ENCODE data around the gene RIMBP2.

The RIMBP2 gene

GRCh38 chr12:130511285-130511684, 204.8 kb downstream of the RIMBP2 start:
- DNase-seq: no peak
- in situ Hi-C loops (cut with MboI; ENCODE audit: low pct_unique_long_range_greater_than_20kb, low sequenced_read_pairs): no loop called here

GRCh38 chr12:130509454-130509853, 206.6 kb downstream of the RIMBP2 start:
- DNase-seq: no peak

GRCh38 chr12:130508847-130509246, 207.3 kb downstream of the RIMBP2 start:
- DNase-seq: no peak
- in situ Hi-C loops (cut with MboI; ENCODE audit: low pct_unique_long_range_greater_than_20kb, low sequenced_read_pairs): no loop called here

More at GRCh38 chr12:130509454-130509853, 206.6 kb downstream of the RIMBP2 start:
- in situ Hi-C loops (cut with MboI; ENCODE audit: low pct_unique_long_range_greater_than_20kb, low sequenced_read_pairs): no loop called here

- DNase-seq: no peak
- in situ Hi-C loops (cut with MboI; ENCODE audit: low pct_unique_long_range_greater_than_20kb, low sequenced_read_pairs): no loop called here
Observed at GRCh38 chr12:130508318-130508717, 207.8 kb downstream of the RIMBP2 start.

- in situ Hi-C loops (cut with MboI; ENCODE audit: low pct_unique_long_range_greater_than_20kb, low sequenced_read_pairs): no loop called here
Observed at GRCh38 chr12:130506844-130507243, 209.3 kb downstream of the RIMBP2 start.

GRCh38 chr12:130504840-130505175, 211.3 kb downstream of the RIMBP2 start:
- in situ Hi-C loops (cut with MboI; ENCODE audit: low pct_unique_long_range_greater_than_20kb, low sequenced_read_pairs): no loop called here
- no peak for DNase-seq

More at GRCh38 chr12:130506844-130507243, 209.3 kb downstream of the RIMBP2 start:
- DNase-seq: no peak

- in situ Hi-C loops (cut with MboI; ENCODE audit: low pct_unique_long_range_greater_than_20kb, low sequenced_read_pairs): no loop called here
- DNase-seq: no peak
Observed at GRCh38 chr12:130504110-130504839, 211.8 kb downstream of the RIMBP2 start.

GRCh38 chr12:130501821-130502220, 214.3 kb downstream of the RIMBP2 start:
- in situ Hi-C loops (cut with MboI; ENCODE audit: low pct_unique_long_range_greater_than_20kb, low sequenced_read_pairs): no loop called here
- DNase-seq: no peak

- in situ Hi-C loops (cut with MboI; ENCODE audit: low pct_unique_long_range_greater_than_20kb, low sequenced_read_pairs): no loop called here
- DNase-seq: no peak
Observed at GRCh38 chr12:130500835-130501330, 215.2 kb downstream of the RIMBP2 start.

GRCh38 chr12:130499474-130499873, 216.6 kb downstream of the RIMBP2 start:
- DNase-seq: no peak
- in situ Hi-C loops (cut with MboI; ENCODE audit: low pct_unique_long_range_greater_than_20kb, low sequenced_read_pairs): no loop called here

GRCh38 chr12:130498589-130499385, 217.3 kb downstream of the RIMBP2 start:
- DNase-seq: no peak
- in situ Hi-C loops (cut with MboI; ENCODE audit: low pct_unique_long_range_greater_than_20kb, low sequenced_read_pairs): no loop called here

GRCh38 chr12:130497991-130498390, 218.1 kb downstream of the RIMBP2 start:
- DNase-seq: no peak
- in situ Hi-C loops (cut with MboI; ENCODE audit: low pct_unique_long_range_greater_than_20kb, low sequenced_read_pairs): no loop called here

GRCh38 chr12:130497321-130497720, 218.8 kb downstream of the RIMBP2 start:
- DNase-seq: no peak
- in situ Hi-C loops (cut with MboI; ENCODE audit: low pct_unique_long_range_greater_than_20kb, low sequenced_read_pairs): no loop called here

GRCh38 chr12:130496516-130497120, 219.5 kb downstream of the RIMBP2 start:
- no peak for DNase-seq
- in situ Hi-C loops (cut with MboI; ENCODE audit: low pct_unique_long_range_greater_than_20kb, low sequenced_read_pairs): no loop called here

GRCh38 chr12:130495156-130495555, 220.9 kb downstream of the RIMBP2 start:
- in situ Hi-C loops (cut with MboI; ENCODE audit: low pct_unique_long_range_greater_than_20kb, low sequenced_read_pairs): no loop called here
- no peak for DNase-seq

- DNase-seq: no peak
- in situ Hi-C loops (cut with MboI; ENCODE audit: low pct_unique_long_range_greater_than_20kb, low sequenced_read_pairs): no loop called here
Observed at GRCh38 chr12:130494736-130495135, 221.4 kb downstream of the RIMBP2 start.

GRCh38 chr12:130493951-130494350, 222.1 kb downstream of the RIMBP2 start:
- in situ Hi-C loops (cut with MboI; ENCODE audit: low pct_unique_long_range_greater_than_20kb, low sequenced_read_pairs): no loop called here
- DNase-seq: no peak

- in situ Hi-C loops (cut with MboI; ENCODE audit: low pct_unique_long_range_greater_than_20kb, low sequenced_read_pairs): no loop called here
- no peak for DNase-seq
Observed at GRCh38 chr12:130491421-130492357, 224.4 kb downstream of the RIMBP2 start.

- in situ Hi-C loops (cut with MboI; ENCODE audit: low pct_unique_long_range_greater_than_20kb, low sequenced_read_pairs): no loop called here
Observed at GRCh38 chr12:130490674-130491073, 225.4 kb downstream of the RIMBP2 start.

More at GRCh38 chr12:130490674-130491073, 225.4 kb downstream of the RIMBP2 start:
- DNase-seq: no peak
